NCI-H2081 (cell line): ENCODE measurements around the gene SP5.
"Not testable (repeated sequence)": the region's sequence is repeated elsewhere in the genome, so short reads cannot be mapped to it uniquely, and the experiment has no call there.

Experiments
- DNase-seq, 2 experiments: peaks; one replicate each; lab custom pipeline; 2025; lab: John Stamatoyannopoulos, UW

SP5 gene

DNA sequence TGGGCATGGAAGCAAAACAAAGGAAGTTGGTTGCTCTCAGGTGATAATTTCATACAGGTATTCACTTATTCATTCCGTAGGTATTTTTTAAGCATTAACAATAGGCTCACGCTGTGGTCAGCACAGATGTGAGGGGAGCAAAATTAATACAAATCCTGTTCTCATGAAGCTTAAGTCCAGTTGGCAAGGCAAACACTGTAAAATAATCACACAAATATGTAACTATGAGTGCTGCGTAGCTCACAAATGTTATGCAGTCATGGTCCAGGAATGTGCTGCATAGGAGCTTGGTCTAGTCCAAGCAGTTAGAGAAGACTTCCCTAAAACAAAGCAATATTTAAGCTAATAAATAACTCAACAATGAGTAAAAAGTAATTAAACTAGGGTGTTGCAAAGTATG lies 23.9 kb downstream of the SP5 start:
- DNase-seq: no peak

GRCh38 chr2:170739507-170740046 lies 24.4 kb downstream of the SP5 start:
- no peak for DNase-seq

DNA sequence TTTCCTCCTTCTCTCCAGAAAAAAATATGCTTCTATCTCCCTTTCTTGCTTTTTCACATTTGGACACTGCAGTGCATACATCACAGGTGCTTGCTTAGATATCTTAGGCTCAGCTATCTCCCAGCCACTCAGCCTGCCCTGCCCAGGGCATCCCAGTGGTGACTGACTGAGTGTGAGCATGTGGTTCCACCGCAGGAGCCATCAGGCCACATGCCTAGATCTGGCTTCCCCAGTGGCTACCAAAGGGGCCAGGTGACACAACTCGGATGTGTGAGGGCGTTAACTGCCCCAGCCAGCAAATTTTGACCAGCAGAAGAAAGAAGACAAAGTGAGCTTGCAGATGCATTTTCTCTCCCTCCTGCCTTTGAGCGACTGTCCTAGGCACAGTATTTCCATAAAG lies 25.5 kb downstream of the SP5 start:
- no peak for DNase-seq

- no peak for DNase-seq
Observed at GRCh38 chr2:170742000-170742399, 26.9 kb downstream of the SP5 start.

- DNase-seq: no peak
Observed at GRCh38 chr2:170742896-170743529, 27.9 kb downstream of the SP5 start.

GRCh38 chr2:170743530-170744239 lies 28.5 kb downstream of the SP5 start:
- DNase-seq: no peak

- no peak for DNase-seq
Observed at GRCh38 chr2:170744248-170745002, 29.3 kb downstream of the SP5 start.

DNA sequence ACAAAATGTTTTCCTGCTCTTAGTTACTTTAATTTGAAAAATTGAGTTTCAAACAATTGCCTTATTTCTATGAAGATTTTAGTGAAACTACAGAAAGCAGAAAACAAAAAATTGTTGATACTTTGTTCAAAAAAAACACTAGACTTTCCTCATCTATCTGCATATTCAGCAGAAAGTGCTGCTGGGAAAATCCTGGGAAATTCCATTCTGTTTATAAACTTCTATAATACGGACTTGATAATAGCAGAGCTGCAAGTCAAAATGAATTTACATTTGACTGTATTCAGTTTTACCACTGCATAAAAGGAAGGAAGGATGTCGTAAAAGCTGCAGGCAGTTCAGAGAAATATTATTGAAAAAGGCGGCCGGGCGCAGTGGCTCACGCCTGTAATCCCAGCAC lies 30.2 kb downstream of the SP5 start:
- no peak for DNase-seq

DNA sequence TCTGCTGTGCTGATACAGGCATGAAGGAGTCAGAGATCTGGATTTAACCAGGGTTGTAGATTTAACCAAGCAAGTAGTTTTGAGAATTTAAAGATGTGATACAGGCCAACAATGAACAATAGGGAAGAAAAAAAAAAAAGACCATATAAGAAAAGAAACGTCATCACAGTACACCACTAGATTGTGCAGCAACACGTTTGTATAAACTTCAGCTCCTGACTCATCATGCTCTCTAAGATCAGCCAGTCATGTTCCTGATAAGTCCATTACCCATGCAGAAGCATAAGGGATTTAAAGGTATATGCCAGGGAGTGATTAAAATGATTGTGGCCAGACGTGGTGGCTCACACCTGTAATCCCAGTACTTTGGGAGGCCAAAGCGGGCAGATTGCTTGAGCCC lies 32.8 kb downstream of the SP5 start:
- no peak for DNase-seq

DNA sequence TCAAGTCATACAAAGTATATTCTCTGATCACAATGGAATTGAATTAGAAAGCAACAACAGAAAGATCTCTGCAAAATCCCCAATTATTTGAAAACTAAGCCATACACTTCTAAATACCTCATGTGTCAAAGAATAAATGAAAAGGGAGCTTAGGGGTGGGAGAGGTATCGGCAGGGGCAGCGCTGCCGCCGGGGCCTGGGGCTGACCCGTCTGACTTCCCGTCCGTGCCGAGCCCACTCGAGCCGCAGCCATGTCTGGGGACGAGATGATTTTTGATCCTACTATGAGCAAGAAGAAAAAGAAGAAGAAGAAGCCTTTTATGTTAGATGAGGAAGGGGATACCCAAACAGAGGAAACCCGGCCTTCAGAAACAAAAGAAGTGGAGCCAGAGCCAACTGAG lies 36.4 kb downstream of the SP5 start:
- DNase-seq: not testable (repeated sequence)

DNA sequence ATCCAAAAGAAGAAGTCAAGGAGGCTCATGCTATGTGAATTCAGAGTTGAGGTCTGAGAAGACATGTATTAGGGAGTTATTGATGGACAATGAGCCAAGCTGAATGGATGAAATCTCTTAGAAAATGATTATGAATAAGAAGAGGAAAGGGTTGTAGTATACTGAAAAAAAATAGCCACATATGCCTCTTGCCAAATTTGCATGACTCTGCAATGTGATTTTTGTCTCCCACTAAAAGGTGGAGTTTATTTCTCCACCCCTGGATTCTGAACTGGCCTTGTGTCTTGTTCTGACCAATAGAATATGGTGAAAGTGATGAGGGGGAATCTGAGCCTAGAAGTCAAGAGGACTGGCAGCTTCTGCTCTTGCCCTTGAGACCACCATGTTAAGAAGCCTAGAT lies 46.4 kb downstream of the SP5 start:
- DNase-seq: no peak

DNA sequence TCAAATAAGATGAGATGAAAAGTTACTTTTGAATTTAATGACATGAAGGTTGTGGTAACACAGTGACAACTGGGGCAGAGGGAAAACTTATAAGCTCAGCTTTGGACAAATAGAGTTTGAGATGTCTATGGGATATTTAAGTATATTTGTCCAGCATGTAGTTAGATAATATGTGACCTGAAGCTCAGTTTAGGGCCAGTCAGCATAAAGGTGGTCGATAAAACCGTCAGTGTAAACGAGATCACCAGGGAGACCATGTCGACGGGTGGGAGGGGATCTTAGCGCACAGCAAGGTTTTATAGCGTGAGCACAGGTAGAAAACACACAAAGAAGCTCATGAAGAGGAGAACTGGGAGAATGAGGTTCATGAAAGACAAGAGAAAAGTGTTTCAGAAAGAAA lies 47.6 kb downstream of the SP5 start:
- no peak for DNase-seq

GRCh38 chr2:170763232-170763631 lies 48.1 kb downstream of the SP5 start:
- no peak for DNase-seq

- DNase-seq: no peak
Observed at GRCh38 chr2:170764880-170765261, 49.7 kb downstream of the SP5 start.

GRCh38 chr2:170766693-170767092 lies 51.6 kb downstream of the SP5 start:
- no peak for DNase-seq
